ENCODE data around the gene LMTK2.
A peak's percentile ranks its signal among the peaks of the same experiment; 100 is the strongest.

The LMTK2 gene

DNA sequence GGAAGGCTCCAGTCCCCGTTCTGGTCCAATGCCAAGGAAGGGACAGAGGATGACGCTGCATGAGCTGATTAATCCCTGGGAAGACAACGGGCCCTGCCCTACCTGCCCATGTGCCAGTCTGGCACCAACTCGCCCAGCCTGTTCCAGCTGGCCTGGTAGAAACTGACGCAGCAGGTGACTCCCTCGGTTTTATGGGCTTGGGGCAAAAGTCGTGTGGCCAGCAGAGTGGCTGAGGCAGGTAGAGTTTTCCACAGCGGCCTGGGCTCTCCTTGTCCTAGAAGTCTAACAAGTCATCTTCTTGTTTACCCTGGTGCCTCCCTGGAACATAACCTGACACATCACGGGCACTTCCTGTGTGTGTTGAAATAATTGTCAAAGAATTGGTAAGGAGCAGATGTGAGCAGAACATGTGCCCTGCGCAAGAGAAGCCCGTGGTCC, 20.4 kb upstream of the LMTK2 start:
- TF ChIP-seq POLR2A (IDR thresholded peaks at IDR 0.05; ENCODE audit: low read depth, low read length), result no peak
- DNase-seq (ENCODE audit: insufficient read length, low spot score) (no peak), FAIRE-seq (no peak)

GRCh38 chr7:98088109-98088508, 18.6 kb upstream of the LMTK2 start:
- FAIRE-seq (no peak), DNase-seq (ENCODE audit: insufficient read length, low spot score) (no peak)
- no peak for TF ChIP-seq POLR2A (IDR thresholded peaks at IDR 0.05; ENCODE audit: low read depth, low read length)

DNA sequence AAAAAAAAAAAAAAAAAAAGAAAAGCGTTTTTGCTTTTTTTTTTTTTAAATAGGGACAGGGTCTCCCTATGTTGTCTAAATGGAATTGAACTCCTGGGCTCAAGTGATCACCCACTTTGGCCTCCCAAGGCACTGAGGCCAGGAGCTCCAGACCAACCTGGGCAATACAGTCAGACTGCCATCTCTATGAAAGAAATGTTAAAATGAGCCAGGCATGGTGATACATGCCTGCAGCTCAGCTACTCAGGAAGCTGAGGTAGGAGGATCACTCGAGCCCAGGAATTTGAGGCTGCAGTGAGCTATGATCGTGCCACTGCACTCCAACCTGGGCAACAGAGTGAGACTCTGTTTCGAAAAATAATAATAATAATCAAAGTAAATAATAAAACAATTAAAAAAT, 16.5 kb upstream of the LMTK2 start:
- FAIRE-seq (no peak), DNase-seq (ENCODE audit: insufficient read length, low spot score) (no peak)
- TF ChIP-seq POLR2A (IDR thresholded peaks at IDR 0.05; ENCODE audit: low read depth, low read length), result no peak

- peak; percentile 22 for DNase-seq (ENCODE audit: insufficient read length, low spot score)
- peak; percentile 38 for FAIRE-seq
- no peak for TF ChIP-seq POLR2A (IDR thresholded peaks at IDR 0.05; ENCODE audit: low read depth, low read length)
Measured at GRCh38 chr7:98091061-98091460, 15.6 kb upstream of the LMTK2 start.

DNA sequence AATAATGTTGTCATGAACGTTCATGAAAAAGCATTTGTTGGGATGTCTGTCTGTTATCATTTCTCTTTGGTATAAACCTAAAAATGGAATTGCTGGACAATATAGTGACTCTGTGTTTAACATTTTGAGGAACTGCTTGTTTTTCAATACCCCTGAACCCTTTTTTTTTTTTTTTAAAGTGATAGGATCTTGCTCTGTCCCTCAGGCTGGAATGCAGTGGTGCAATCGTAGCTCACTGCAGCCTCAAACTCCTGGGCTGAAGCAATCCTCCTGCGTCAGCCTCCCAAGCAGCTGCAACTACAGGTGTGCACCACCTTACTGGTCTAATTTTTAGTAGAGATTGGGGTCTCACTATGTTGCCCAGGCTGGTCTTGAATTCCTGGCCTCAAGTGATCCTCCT, 15.1 kb upstream of the LMTK2 start:
- DNase-seq (ENCODE audit: insufficient read length, low spot score) (no peak), FAIRE-seq (no peak)
- no peak for TF ChIP-seq POLR2A (IDR thresholded peaks at IDR 0.05; ENCODE audit: low read depth, low read length)

- DNase-seq (ENCODE audit: insufficient read length, low spot score), result no peak
- FAIRE-seq, result no peak
- no peak for TF ChIP-seq POLR2A (IDR thresholded peaks at IDR 0.05; ENCODE audit: low read depth, low read length)
Measured at GRCh38 chr7:98097042-98097645, 9.5 kb upstream of the LMTK2 start.

DNA sequence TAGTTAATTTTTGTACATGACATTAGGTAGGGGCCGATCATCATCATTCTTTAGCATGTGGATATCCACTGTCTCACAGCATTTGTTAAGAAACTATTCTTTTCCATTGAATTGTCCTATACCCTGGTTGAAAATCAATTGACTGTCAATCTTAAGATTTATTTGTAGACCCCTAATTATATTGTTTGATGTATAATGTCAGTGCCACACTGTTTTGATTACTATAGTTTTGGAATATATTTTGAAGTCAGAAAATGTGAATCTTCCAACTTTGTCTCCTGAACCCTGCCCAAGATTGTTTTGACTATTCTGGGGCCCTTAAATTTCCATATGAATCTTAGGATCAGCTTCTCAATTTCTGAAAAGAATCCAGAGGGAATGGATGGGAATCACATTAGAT, 6.6 kb upstream of the LMTK2 start:
- FAIRE-seq (no peak), DNase-seq (ENCODE audit: insufficient read length, low spot score) (no peak)
- no peak for TF ChIP-seq POLR2A (IDR thresholded peaks at IDR 0.05; ENCODE audit: low read depth, low read length)

- FAIRE-seq, result no peak
- TF ChIP-seq POLR2A (IDR thresholded peaks at IDR 0.05; ENCODE audit: low read depth, low read length), result no peak
- DNase-seq (ENCODE audit: insufficient read length, low spot score), result no peak
Measured at GRCh38 chr7:98102170-98102569, 4.5 kb upstream of the LMTK2 start.

GRCh38 chr7:98105942-98106544, 619 bp upstream of the LMTK2 start:
- DNase-seq (ENCODE audit: insufficient read length, low spot score) (no peak), FAIRE-seq (no peak)
- TF ChIP-seq POLR2A (IDR thresholded peaks at IDR 0.05; ENCODE audit: low read depth, low read length), result no peak

GRCh38 chr7:98107313-98107721, 655 bp downstream of the LMTK2 start:
- DNase-seq (ENCODE audit: insufficient read length, low spot score) (peak; percentile 15), FAIRE-seq (no peak)
- TF ChIP-seq POLR2A (IDR thresholded peaks at IDR 0.05; ENCODE audit: low read depth, low read length), result no peak

DNA sequence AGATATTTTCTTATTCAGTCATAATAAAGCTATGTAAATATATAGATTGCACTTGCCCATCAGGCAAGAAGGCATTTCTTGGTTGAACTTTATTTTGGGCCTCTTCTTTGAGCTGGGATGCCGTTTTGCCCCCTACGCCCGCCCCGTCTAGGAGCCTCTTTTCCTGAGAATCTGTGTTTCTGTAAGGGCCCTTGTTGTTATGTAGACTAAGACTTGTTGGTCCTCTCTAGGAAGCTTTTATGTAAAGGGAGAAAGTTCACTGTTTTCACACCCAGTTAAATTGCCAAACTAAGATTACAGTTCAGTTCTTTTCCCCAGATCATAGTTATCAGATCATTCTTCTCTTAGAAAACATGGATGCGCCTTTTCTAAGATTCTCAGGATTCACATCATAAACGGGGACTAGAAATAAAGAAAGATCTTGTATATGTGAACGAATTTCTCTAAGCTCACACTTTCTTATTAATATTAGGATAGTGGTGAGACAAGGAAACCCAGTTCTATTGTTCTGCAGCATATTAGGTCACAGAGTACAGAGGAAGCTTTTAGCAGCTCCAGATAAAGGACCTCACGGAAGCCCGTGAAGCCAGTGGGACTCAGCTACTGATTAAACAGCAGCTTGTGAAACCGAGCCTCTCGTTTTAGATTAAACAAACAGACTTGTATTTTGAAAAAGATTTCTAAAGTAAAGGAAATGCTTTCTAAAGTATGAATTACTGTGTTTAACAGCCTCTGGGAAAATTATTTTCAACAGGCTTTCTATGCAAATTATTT, 3.8 kb downstream of the LMTK2 start:
- no peak for TF ChIP-seq POLR2A (IDR thresholded peaks at IDR 0.05; ENCODE audit: low read depth, low read length)
- DNase-seq (ENCODE audit: insufficient read length, low spot score), result no peak
- no peak for FAIRE-seq

DNA sequence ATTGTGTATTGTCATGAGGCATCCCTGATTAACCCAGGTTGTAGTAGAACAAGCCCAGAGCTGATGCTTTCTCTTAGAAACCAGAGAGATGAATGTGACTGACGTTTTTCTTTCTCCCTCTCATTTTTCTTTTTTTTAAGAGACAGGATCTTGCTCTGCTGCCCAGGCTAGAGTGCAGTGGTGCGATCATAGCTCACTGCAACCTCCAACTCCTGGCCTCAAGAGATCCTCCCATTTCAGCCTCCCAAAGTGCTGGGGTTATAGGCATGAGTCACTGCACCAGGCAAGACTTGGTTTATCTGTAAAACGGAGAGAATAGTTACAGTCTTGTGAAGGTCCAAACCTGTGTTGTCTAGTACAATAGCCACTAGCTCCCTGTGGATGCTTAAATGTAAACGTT, 5.4 kb downstream of the LMTK2 start:
- TF ChIP-seq POLR2A (IDR thresholded peaks at IDR 0.05; ENCODE audit: low read depth, low read length), result no peak
- no peak for DNase-seq (ENCODE audit: insufficient read length, low spot score)
- FAIRE-seq, result no peak

- no peak for FAIRE-seq
- DNase-seq (ENCODE audit: insufficient read length, low spot score), result no peak
- TF ChIP-seq POLR2A (IDR thresholded peaks at IDR 0.05; ENCODE audit: low read depth, low read length), result no peak
Measured at GRCh38 chr7:98115746-98116525, 9.3 kb downstream of the LMTK2 start.

All from H54 (cell line).